A673 (cell line): ENCODE results near the gene EPB41L5.

Source experiments
- CTCF ChIP-seq: fragments of 300-800, 200-600 bp; sonication (generic); conservative IDR thresholded peaks from 2 replicates; pipeline ENCODE4 v1.5.1; 2017; ENCODE audit warnings: low read depth, mild to moderate bottlenecking, antibody characterized with exemption, low read length, moderate library complexity, mixed read lengths
- EZH2 ChIP-seq: fragments of 200-600 bp; sonication (generic); IDR thresholded peaks from 2 replicates; pipeline ENCODE4 v1.6.1; 2017; ENCODE audit warnings: borderline replicate concordance, low read depth, mild to moderate bottlenecking, mixed read lengths, antibody characterized with exemption, low read length; ENCODE audit not compliant: poor library complexity, severe bottlenecking

- TF ChIP-seq EZH2: no peak
- TF ChIP-seq CTCF: no peak
Measured at GRCh38 chr2:120060088-120060623, 47.3 kb downstream of the EPB41L5 start.
